Lung (tissue), 12 donors: ENCODE data around the gene RGL4. TPM values are rescaled to one million over a fixed set of nuclear protein-coding genes. Genes with fewer than 3 reads are reported as not detected.
"Not testable (repeated sequence)": the region's sequence is repeated elsewhere in the genome, so short reads cannot be mapped to it uniquely, and the experiment has no call there.

Source experiments
- ATAC-seq: fragments of 200-7000 bp; cut with Tn5 transposase; one replicate; pipeline ENCODE4 v1.9.1; 2020; ENCODE audit warnings: moderate number of reproducible peaks; ENCODE audit not compliant: insufficient read depth, low FRiP score
- DNase-seq, 3 donors: peaks; one replicate each; pipeline ENCODE4 v3.0.0-alpha.2; 2013 to 2017
- H3K27ac ChIP-seq, 2 donors: one replicate each; pipeline ENCODE4 v1.5.1; 2013; ENCODE audit warnings: mild to moderate bottlenecking in 2 of 2, moderate library complexity in 2 of 2, control low read depth in 1 of 2, inconsistent platforms in 1 of 2, low read depth in 1 of 2, low read length in 1 of 2
- H3K27me3 ChIP-seq, 3 donors: one replicate each; pipeline ENCODE4 v1.5.1; 2013; ENCODE audit warnings: low read length in 2 of 3; ENCODE audit not compliant: control insufficient read depth in 3 of 3, insufficient read depth in 3 of 3
- H3K36me3 ChIP-seq, 4 donors: one replicate each; pipeline ENCODE4 v1.5.1; 2013; ENCODE audit warnings: low read length in 4 of 4, mild to moderate bottlenecking in 1 of 4, moderate library complexity in 1 of 4; ENCODE audit not compliant: control insufficient read depth in 4 of 4, insufficient read depth in 4 of 4
- H3K4me1 ChIP-seq, 5 donors: one replicate each; pipeline ENCODE4 v1.5.1; 2013; ENCODE audit warnings: low read length in 5 of 5, mild to moderate bottlenecking in 2 of 5, moderate library complexity in 1 of 5; ENCODE audit not compliant: control insufficient read depth in 5 of 5, insufficient read depth in 5 of 5
- H3K4me3 ChIP-seq: one replicate; pipeline ENCODE4 v1.5.1; 2013; ENCODE audit warnings: mild to moderate bottlenecking, control low read depth, moderate library complexity
- H3K9ac ChIP-seq, 2 donors: one replicate each; pipeline ENCODE4 v1.5.1; 2013; ENCODE audit warnings: low read length in 2 of 2, control low read depth in 1 of 2; ENCODE audit not compliant: insufficient read depth in 1 of 2
- H3K9me3 ChIP-seq, 4 donors: one replicate each; pipeline ENCODE4 v1.5.1; 2013; ENCODE audit warnings: low read length in 3 of 4, mild to moderate bottlenecking in 1 of 4, moderate library complexity in 1 of 4; ENCODE audit not compliant: control insufficient read depth in 4 of 4, insufficient read depth in 3 of 4
- CTCF ChIP-seq: IDR thresholded peaks from 2 replicates; pipeline ENCODE4 v1.5.1; 2012; ENCODE audit warnings: mild to moderate bottlenecking; ENCODE audit errors: control extremely low read depth, extremely low read depth
- WGBS, 2 donors: extraction: QIAGEN DNeasy Blood & Tissue Kit; methylation state at CpG; one replicate each; pipeline ENCODE4 v1.1.7; 2013; 5-methylcytosine and 5-hydroxymethylcytosine counted together
- polyA plus RNA-seq, 2 donors: library from polyadenylated mRNA; stranded (reverse); fragments of 200-250 nt; gene quantifications; one replicate each; pipeline ENCODE4 v1.2.1, GENCODE V29; 2013
- total RNA-seq, 2 donors: library from RNA; depleted of rRNA in 1 of 2; stranded (reverse); fragments of >200 nt in 1 of 2; gene quantifications; one replicate each; pipeline ENCODE4 v1.2.1, GENCODE V29; 2014 to 2021
- donor health status: control.
- donor health status: control.
- donor health status: Bipolar disorder and iron deficiency.
- donor health status: healthy.
- donor health status: DM: yes; HTN: yes; CAD: no.

RGL4 gene
- total and polyA plus RNA-seq, 4 donors = 1.3 to 37.0 (median 2.6) TPM

- peaks cover 0 to 1% (median 0%) of the 10 kb centered on the region in 4 donors for H3K36me3 ChIP-seq
These were observed 20.2 kb upstream of the RGL4 start for GRCh38 chr22:23670378-23671295.

GRCh38 chr22:23671387-23671786 lies 19.4 kb upstream of the RGL4 start:
- H3K9me3 ChIP-seq, H3K4me1 ChIP-seq, H3K36me3 ChIP-seq, DNase-seq, H3K27me3 ChIP-seq, H3K4me3 ChIP-seq, H3K9ac ChIP-seq, ATAC-seq, H3K27ac ChIP-seq: not testable (repeated sequence)
- WGBS, 2 donors = 100% methylated on average over 2 of the region's 4 CpGs; no CpG with 5 or more reads in 1 of the 2 donors

More at GRCh38 chr22:23670378-23671295, 20.2 kb upstream of the RGL4 start:
- DNase-seq (no peak), ATAC-seq (no peak)
- no peak for TF ChIP-seq CTCF
- WGBS, 2 donors = 91% methylated on average over 16 of the region's 16 CpGs
- H3K27me3 ChIP-seq = no peaks in the 10 kb centered on the region
- H3K9me3 ChIP-seq = no peaks in the 10 kb centered on the region
- H3K9ac ChIP-seq = no peak overlapping the region
- peaks cover 0 to under 1% (median 0%) of the 10 kb centered on the region in 5 donors for H3K4me1 ChIP-seq
- H3K4me3 ChIP-seq = no peak overlapping the region
- H3K27ac ChIP-seq = no peak overlapping the region

- DNase-seq, H3K27ac ChIP-seq: not testable (repeated sequence)
- WGBS, 2 donors = 89% methylated on average over 8 of the region's 8 CpGs
These were observed 18.3 kb upstream of the RGL4 start for GRCh38 chr22:23672307-23673049.

GRCh38 chr22:23673050-23673620 lies 17.7 kb upstream of the RGL4 start:
- Histone ChIP-seq H3K4me1 (peaks cover 0 to 5% (median 0%) of the 10 kb centered on the region in 5 donors), H3K9ac (no peak overlapping the region), H3K27ac (no peak overlapping the region), H3K9me3 (no peaks in the 10 kb centered on the region), H3K4me3 (no peak overlapping the region), H3K36me3 (peaks cover 0 to 1% (median 0%) of the 10 kb centered on the region in 4 donors), H3K27me3 (no peaks in the 10 kb centered on the region)
- DNase-seq = no peak
- TF ChIP-seq CTCF = no peak
- 53 to 84% methylated on average over 7 of the region's 7 CpGs for WGBS, 2 donors
- ATAC-seq = no peak

More at GRCh38 chr22:23672307-23673049, 18.3 kb upstream of the RGL4 start:
- not testable (repeated sequence) for H3K4me3 ChIP-seq, H3K27me3 ChIP-seq, H3K9ac ChIP-seq, H3K36me3 ChIP-seq, ATAC-seq, H3K9me3 ChIP-seq, H3K4me1 ChIP-seq
